GM18868 (cell line): ENCODE data around the gene NID1.
"Not testable (repeated sequence)": the region's sequence is repeated elsewhere in the genome, so short reads cannot be mapped to it uniquely, and the experiment has no call there.

Source experiments
- ATAC-seq: cut with Tn5 transposase; IDR thresholded peaks from one replicate; pipeline ENCODE4 v1.9.1; 2021; ENCODE audit warnings: mild to moderate bottlenecking, moderate library complexity; ENCODE audit not compliant: unreplicated experiment

The NID1 gene

DNA sequence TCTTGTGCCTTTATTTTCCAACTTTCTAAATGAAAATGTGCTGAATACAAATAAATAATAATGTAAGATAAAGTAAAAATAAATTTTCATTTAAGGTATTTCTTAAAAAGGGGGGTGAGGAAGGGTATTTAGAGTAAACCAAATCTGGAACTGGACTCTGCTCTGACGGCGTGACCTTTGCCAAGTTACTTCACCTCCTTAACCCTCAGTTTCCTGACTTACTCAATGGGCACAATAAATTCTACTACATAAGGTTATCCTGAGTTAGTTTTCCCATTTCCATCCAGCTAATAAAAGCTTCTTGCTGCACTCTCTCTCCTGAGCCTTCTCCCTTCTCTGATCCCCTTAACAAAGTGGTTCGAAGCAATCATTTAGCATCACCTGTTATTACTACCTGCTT lies 93.9 kb downstream of the NID1 start:
- ATAC-seq: no peak

GRCh38 chr1:235968831-235969230 lies 96.1 kb downstream of the NID1 start:
- ATAC-seq: no peak

DNA sequence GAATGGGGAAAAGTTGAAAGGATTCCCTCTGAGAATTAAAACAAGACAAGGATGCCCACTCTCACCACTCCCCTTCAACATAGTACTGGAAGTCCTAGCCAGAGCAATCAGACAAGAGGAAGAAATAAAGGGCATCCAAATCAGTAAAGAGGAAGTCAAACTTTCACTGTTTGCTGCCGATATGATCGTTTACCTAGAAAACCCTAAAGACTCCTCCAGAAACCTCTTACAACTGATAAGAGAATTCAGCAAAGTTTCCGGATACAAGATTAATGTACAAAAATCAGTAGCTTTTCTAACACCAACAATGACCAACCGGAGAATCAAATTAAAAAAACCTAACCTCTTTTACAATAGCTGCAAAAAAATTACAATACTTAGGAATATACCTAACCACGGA lies 98.8 kb downstream of the NID1 start:
- not testable (repeated sequence) for ATAC-seq

DNA sequence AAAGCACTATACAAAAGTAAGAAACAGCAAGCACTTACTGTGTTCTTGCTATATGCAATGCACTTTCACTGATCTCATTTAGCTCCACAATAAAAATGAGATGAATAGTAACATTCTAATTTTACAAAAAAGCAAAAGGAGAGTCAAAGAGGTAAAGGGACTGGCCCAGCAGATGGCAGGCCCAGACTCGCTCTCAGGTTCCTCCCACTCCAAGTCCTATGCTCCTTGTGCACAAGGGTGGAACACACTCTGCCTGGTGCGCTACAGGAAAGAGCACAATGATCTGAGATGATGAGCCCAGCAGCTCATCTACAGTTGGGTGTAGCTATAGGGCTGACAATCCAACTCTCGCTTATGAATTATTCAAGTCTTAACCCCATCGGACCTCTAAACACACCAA lies 104.1 kb downstream of the NID1 start:
- ATAC-seq: no peak

DNA sequence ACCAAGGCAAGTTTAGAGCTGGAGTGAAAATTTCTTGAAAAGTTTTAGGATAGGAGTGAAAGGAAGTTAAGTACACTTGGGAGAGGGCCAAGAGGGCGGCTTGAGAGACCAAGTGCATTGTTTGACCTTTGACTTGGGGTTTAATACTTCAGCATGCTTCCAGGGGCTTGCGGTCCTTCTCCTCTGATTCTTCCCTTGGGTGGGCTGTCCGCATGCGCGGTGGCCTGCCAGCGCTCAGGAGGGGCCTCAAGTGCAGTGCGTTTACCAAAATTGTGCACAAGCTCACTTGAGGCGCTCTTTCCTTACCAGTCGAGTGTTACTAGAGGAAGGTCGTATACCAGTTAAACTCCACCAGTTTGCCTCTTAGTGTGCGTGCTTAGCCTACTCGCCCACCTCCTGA lies 106.9 kb downstream of the NID1 start:
- ATAC-seq: no peak

- no peak for ATAC-seq
Observed at GRCh38 chr1:235955777-235956176, 109.1 kb downstream of the NID1 start.

DNA sequence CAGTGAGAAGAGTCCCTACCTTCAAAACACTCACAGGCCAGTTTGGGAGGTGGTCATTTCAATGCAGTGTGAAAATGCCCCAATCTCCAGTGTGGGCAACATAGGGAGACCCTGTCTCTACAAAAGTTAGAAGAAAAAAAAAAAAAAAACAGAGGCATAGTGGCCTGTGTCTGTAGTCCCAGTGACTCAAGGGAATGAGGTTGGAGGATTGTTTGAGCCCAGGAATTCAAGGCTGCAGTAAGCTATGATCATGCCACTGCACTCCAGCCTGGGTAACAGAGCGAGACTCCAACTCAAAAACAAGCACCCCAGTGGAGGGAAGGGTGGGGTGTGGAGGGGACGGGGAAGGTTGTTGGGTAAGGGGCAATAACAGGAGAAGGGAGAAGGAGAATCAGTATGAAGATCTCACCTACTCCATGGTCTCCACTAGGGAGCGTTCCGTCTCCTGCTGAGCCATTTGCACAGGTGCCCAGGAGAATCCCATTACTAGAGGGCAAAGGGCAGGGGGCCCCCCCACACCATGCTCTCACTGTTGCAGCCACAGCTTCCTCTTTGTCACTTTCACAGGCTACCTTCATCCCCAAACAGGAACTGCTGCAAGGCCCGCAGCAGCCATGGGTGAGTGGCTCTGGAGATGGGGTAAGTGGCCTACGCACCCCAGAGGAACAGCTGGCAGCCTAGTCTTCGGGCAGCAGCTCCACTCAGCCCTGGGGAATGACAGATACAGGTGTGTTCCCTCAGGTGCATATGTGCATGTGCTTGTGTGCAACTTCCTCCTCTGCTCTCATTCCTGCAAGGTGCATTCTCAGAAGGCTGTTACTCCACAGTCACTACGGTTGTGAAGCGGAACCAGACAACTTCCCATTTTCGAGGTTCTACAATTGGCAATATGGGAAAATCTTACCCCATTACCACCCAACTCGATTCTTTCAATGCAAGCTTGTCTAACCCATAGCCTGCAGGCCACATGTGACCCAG lies 110.3 kb downstream of the NID1 start:
- ATAC-seq: peak; percentile 91

- ATAC-seq: no peak
Observed at GRCh38 chr1:235953801-235954200, 111.1 kb downstream of the NID1 start.

- ATAC-seq: peak; percentile 68
Observed at GRCh38 chr1:235952950-235953615, 111.8 kb downstream of the NID1 start.

DNA sequence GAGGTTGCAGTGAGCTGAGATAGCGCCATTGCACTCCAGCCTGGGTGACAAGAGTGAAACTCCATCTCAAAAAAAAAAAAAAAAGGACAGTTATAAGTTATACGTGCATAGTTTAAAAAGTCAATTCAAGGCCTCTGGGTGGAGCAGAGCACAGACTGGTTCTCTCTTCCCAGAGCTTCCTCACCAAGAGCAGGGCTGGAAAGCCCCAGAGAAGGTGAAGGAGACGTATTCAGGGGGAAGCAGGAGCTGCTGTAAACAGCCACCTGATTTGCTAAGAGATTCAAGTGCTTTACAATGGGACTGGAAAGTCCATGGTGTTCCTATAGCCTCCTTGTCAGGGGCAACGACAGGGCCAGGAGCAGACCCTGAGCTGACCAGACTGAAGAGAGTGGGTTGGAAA lies 113.2 kb downstream of the NID1 start:
- no peak for ATAC-seq

DNA sequence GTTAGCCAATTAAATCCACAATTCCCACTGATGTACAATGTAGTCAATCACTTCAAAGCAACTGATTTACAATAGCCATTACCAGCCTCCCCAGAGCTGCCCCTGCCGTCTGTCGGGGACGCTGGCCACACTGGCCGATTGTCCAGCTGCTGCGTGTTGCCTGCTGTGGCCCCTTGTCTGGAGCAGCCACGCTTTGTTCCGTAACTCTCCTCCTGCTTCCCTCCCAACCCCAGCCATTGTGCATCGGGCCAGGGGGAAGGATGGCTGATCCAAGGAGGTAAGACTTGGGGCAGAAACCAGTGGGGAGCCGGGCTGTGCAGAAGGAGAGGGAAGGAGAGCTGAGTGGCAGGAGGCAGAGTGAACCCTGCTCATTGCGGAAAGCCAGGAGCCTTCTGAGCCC lies 114.6 kb downstream of the NID1 start:
- no peak for ATAC-seq

DNA sequence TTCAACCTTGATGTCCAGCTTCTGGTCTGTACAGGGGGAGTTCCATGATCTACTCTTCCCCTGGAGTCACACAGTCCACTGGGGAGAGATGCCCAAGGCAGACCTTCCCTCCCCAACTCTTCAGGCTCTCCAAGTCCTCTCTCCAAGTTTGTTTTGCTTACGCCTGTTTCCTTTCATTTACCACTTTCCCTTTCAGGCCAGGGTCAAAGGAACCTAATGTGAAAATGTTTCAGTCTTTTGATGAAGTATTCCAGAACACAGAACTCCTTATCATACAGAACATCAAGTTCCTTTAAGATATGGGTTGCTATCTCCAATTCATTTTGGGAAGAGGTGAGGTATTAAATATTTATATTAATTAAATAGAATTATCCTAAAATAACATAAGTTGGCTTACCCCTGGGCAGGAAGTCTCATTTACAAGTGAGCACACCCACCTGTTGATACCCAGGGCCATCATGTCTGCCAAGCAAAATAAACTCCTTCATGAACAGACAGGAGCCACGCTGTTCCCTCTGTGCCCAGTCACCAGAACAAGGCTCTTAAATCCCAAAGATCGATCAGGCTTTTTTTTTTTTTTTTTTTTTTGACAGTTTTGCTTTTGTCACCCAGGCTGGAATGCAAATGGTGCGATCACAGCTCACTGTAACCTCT lies 116.0 kb downstream of the NID1 start:
- no peak for ATAC-seq

- no peak for ATAC-seq
Observed at GRCh38 chr1:235947989-235948388, 116.9 kb downstream of the NID1 start.

DNA sequence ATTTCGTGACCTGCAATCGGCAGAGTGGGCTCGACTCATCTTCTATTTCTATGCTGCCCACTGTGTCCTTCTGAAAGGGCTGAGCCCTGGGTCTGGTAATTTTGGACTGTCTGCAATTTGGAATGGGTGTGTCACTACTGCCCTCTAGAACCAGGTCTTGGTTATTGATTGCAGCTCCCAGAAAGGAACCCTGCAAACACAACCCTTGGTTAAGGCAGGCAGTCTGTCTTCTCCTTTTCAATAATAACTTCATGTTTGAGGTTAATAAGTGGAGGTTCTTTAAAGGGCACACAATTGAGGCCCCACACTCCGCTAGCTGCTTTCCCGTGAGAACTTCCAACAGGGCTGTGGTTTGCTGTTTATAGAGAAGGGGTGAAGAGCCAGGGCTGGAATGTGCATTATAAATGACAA lies 118.3 kb downstream of the NID1 start:
- ATAC-seq: peak; percentile 53

- peak; percentile 75 for ATAC-seq
Observed at GRCh38 chr1:235945775-235946570, 118.9 kb downstream of the NID1 start.

- no peak for ATAC-seq
Observed at GRCh38 chr1:235943581-235944114, 121.2 kb downstream of the NID1 start.

DNA sequence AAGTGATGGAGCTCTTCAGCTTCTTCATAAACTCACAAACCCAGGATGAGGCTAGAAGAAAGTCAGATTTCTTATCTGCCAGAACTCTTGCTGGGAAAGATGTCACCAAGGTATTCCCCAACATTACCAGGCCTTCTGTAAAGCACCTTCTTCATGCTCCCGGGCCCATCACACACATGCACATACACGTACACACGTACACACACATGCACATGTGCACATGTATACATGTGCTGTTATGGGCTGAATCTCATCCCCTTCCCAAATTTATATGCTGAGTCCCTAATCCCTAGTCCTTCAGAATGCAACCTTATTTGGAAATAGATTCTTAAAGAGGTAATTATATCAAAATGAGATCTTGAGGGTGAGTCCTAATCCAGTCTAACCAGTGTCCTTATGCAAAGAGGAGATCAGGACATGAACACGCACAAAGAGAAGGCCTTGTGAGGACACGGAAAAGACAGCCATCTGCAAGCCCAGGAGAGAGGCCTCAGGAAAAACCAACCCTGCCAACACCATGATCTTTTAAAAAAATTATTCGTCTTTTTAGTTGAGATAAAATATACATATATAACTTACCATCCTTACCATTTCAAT lies 121.8 kb downstream of the NID1 start:
- ATAC-seq: no peak

- ATAC-seq: no peak
Observed at GRCh38 chr1:235942625-235942934, 122.3 kb downstream of the NID1 start.

- no peak for ATAC-seq
Observed at GRCh38 chr1:235941876-235942624, 122.8 kb downstream of the NID1 start.

GRCh38 chr1:235940285-235940684 lies 124.6 kb downstream of the NID1 start:
- ATAC-seq: no peak
